Cardiac muscle cell (in vitro differentiated cells and primary cell): ENCODE results near the gene SMYD3. TPM values are rescaled to one million over a fixed set of nuclear protein-coding genes. Genes with fewer than 3 reads are reported as not detected.

Experiments used
- DNase-seq, 2 donors: peaks; one replicate each; pipeline versions ENCODE4 v3.0.0 to v3.0.0-alpha.2; 2010 to 2017; ENCODE audit warnings: low read depth in 1 of 2, low spot score in 1 of 2
- H3K27ac ChIP-seq: fragments of 200-600 bp; sonication (generic); 2 replicates; pipeline ENCODE4 v1.5.1; 2016
- H3K27me3 ChIP-seq: fragments of 200-600 bp; sonication (generic); 2 replicates; pipeline ENCODE4 v1.6.0; 2016; ENCODE audit warnings: control low read depth
- H3K36me3 ChIP-seq: fragments of 200-600 bp; sonication (generic); 2 replicates; pipeline ENCODE4 v1.5.1; 2016; ENCODE audit warnings: control low read depth
- H3K4me1 ChIP-seq: fragments of 200-600 bp; sonication (generic); 2 replicates; pipeline ENCODE4 v1.8.1; 2017; ENCODE audit warnings: low read depth, mild to moderate bottlenecking, mixed run types
- H3K4me3 ChIP-seq: fragments of 200-600 bp; sonication (generic); 2 replicates; pipeline ENCODE4 v1.5.1; 2016; ENCODE audit warnings: mild to moderate bottlenecking
- H3K9me3 ChIP-seq: fragments of 200-600 bp; sonication (generic); 2 replicates; pipeline ENCODE4 v1.5.1; 2017; ENCODE audit warnings: low read depth, mild to moderate bottlenecking, control low read depth
- polyA plus RNA-seq: library from polyadenylated mRNA; unstranded; fragments of >200 nt; fragmentation: Nextera tagmentation; extraction: Ambion mirVana; gene quantifications from 2 replicates; pipeline ENCODE4 v1.2.1, GENCODE V29; 2016
- total RNA-seq: library from RNA; depleted of rRNA; stranded (reverse); fragments of >200 nt; gene quantifications from 2 replicates; pipeline ENCODE4 v1.2.3, GENCODE V29; 2016
- TF ChIP-seq, protein P1 (sequence below): IDR thresholded peaks from 2 replicates; pipeline ENCODE4 v1.5.1; 2012; ENCODE audit warnings: low read depth, mild to moderate bottlenecking, low read length

SMYD3 gene
- total and polyA plus RNA-seq, 2 experiments from 2014 or later = 47.2 to 50.8 TPM

- no peaks in the 10 kb centered on the region for H3K9me3 ChIP-seq
- H3K36me3 ChIP-seq = no peaks in the 10 kb centered on the region
- peaks cover 9% of the 10 kb centered on the region for H3K4me1 ChIP-seq
- H3K4me3 ChIP-seq = no peak overlapping the region
- no peak overlapping the region for H3K27ac ChIP-seq
- no peak for DNase-seq
- no peaks in the 10 kb centered on the region for H3K27me3 ChIP-seq
- TF ChIP-seq, protein P1, sequence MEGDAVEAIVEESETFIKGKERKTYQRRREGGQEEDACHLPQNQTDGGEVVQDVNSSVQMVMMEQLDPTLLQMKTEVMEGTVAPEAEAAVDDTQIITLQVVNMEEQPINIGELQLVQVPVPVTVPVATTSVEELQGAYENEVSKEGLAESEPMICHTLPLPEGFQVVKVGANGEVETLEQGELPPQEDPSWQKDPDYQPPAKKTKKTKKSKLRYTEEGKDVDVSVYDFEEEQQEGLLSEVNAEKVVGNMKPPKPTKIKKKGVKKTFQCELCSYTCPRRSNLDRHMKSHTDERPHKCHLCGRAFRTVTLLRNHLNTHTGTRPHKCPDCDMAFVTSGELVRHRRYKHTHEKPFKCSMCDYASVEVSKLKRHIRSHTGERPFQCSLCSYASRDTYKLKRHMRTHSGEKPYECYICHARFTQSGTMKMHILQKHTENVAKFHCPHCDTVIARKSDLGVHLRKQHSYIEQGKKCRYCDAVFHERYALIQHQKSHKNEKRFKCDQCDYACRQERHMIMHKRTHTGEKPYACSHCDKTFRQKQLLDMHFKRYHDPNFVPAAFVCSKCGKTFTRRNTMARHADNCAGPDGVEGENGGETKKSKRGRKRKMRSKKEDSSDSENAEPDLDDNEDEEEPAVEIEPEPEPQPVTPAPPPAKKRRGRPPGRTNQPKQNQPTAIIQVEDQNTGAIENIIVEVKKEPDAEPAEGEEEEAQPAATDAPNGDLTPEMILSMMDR = no peak
These were observed 518.5 kb downstream of the SMYD3 start for GRCh38 chr1:245988393-245989078.

DNA sequence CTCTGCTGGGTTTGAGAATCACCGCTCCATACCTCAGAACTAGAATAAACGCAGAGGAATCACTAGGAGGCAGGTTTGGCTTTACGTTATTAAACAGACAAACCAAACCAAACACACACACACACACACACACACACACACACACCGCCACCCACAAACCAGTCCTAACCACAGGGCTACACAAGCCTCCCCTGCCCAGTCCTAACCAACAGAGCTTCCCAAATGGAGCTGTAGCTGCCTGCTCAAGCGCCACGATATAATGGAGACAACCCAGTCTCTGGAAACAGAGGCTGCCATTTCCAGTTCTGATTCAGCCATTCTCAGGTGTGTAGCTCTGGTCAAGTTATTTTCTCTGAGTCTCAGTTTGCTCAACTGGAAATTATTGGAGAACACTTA, 519.1 kb downstream of the SMYD3 start:
- Histone ChIP-seq H3K27ac (no peak overlapping the region), H3K4me1 (peaks cover 9% of the 10 kb centered on the region), H3K4me3 (no peak overlapping the region), H3K27me3 (no peaks in the 10 kb centered on the region), H3K9me3 (no peaks in the 10 kb centered on the region), H3K36me3 (no peaks in the 10 kb centered on the region)
- no peak for DNase-seq
- TF ChIP-seq, protein P1 = no peak

DNA sequence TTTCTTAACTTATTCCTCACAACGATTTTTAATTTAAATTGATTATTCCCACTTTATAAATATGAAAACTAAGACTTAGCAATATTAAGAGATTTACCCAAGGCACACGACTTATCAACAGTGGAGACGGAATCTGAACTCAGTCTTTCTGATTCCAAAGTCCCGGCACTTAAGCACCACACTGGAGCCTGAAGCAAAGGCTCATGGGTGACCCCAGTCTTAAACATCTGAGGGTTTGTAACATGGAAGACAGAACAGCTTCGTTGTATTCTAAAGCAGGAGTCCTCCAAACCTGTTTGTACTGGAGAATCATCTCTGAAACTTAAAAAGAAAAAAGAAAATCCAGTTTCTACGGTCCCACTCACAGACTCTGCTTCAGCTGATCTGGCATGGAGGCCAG, 519.5 kb downstream of the SMYD3 start:
- Histone ChIP-seq H3K36me3 (no peaks in the 10 kb centered on the region), H3K9me3 (no peaks in the 10 kb centered on the region), H3K4me1 (peaks cover 9% of the 10 kb centered on the region), H3K27ac (no peak overlapping the region), H3K4me3 (no peak overlapping the region), H3K27me3 (no peaks in the 10 kb centered on the region)
- TF ChIP-seq, protein P1 = no peak
- no peak for DNase-seq

GRCh38 chr1:245987219-245987545, 519.9 kb downstream of the SMYD3 start:
- Histone ChIP-seq H3K27me3 (no peaks in the 10 kb centered on the region), H3K36me3 (no peaks in the 10 kb centered on the region), H3K27ac (no peak overlapping the region), H3K4me3 (no peak overlapping the region), H3K9me3 (no peaks in the 10 kb centered on the region), H3K4me1 (peaks cover 9% of the 10 kb centered on the region)
- DNase-seq = no peak
- TF ChIP-seq, protein P1 = no peak

DNA sequence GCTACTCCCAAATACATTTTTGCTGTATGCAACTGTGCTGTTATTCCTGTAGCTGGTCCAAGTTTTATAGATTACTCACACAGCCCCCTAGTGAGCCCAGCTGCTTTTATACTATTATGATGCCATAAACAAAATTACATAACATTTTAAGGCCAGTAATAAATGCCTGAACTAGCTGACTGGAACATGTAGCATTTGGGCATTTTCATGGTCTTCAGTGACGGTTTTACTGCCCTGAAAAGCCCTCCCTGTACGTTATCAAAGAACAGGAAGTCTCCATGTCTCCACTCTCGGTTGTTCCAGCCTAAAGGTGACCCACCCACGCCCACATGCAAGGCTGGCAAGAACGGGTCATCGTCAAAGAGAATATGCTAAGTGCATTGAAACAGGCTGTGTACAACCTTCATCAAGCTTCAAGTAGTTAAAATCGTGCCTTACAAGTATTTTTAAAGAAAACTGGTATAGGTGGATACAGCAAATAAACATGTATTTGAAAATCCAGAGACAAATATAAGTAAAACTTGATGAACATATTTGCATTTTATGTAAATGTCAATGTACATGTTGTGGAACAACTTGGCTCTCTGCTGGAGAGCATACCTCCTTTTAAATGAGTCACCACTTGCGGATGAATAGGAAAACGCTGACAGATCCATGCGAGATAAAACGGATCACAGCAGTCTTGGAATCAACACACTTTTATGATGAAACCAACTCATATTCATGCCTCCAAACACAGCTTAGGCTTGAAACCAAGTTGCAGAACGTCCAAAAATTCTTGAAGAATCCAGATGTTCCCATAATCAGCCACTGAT, 520.5 kb downstream of the SMYD3 start:
- no peaks in the 10 kb centered on the region for H3K36me3 ChIP-seq
- peaks cover 9% of the 10 kb centered on the region for H3K4me1 ChIP-seq
- H3K27ac ChIP-seq = no peak overlapping the region
- no peaks in the 10 kb centered on the region for H3K9me3 ChIP-seq
- DNase-seq = peak in 1 of 2 donors; percentile 88
- no peak overlapping the region for H3K4me3 ChIP-seq
- H3K27me3 ChIP-seq = no peaks in the 10 kb centered on the region
- TF ChIP-seq, protein P1 = peak; percentile 25
